Caki2 (cell line): ENCODE results near the gene UBXN4. TPM values are rescaled to one million over a fixed set of nuclear protein-coding genes. Genes with fewer than 3 reads are reported as not detected.
A peak's percentile ranks its signal among the peaks of the same experiment; 100 is the strongest.
"Not testable (repeated sequence)": the region's sequence is repeated elsewhere in the genome, so short reads cannot be mapped to it uniquely, and the experiment has no call there.

Experiments
- DNase-seq: peaks from one replicate; pipeline ENCODE4 v3.0.0-alpha.2; 2015; ENCODE audit warnings: low read depth
- in situ Hi-C: cut with HindIII; loops from 2 replicates; pipeline ENCODE4 v1.10.0; 2016; ENCODE audit warnings: low sequenced_read_pairs, low pct_unique_long_range_greater_than_20kb, mixed read lengths
- total RNA-seq: library from RNA; depleted of rRNA; stranded (reverse); fragments of >200 nt; shearing (Covaris generic); gene quantifications from 2 replicates; pipeline ENCODE4 v1.2.3, GENCODE V29; 2014; ENCODE audit warnings: low replicate concordance; rRNA removed

Gene UBXN4, protein sequence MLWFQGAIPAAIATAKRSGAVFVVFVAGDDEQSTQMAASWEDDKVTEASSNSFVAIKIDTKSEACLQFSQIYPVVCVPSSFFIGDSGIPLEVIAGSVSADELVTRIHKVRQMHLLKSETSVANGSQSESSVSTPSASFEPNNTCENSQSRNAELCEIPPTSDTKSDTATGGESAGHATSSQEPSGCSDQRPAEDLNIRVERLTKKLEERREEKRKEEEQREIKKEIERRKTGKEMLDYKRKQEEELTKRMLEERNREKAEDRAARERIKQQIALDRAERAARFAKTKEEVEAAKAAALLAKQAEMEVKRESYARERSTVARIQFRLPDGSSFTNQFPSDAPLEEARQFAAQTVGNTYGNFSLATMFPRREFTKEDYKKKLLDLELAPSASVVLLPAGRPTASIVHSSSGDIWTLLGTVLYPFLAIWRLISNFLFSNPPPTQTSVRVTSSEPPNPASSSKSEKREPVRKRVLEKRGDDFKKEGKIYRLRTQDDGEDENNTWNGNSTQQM
- 36.8 and 41.1 TPM in 2 replicates for total RNA-seq

DNA sequence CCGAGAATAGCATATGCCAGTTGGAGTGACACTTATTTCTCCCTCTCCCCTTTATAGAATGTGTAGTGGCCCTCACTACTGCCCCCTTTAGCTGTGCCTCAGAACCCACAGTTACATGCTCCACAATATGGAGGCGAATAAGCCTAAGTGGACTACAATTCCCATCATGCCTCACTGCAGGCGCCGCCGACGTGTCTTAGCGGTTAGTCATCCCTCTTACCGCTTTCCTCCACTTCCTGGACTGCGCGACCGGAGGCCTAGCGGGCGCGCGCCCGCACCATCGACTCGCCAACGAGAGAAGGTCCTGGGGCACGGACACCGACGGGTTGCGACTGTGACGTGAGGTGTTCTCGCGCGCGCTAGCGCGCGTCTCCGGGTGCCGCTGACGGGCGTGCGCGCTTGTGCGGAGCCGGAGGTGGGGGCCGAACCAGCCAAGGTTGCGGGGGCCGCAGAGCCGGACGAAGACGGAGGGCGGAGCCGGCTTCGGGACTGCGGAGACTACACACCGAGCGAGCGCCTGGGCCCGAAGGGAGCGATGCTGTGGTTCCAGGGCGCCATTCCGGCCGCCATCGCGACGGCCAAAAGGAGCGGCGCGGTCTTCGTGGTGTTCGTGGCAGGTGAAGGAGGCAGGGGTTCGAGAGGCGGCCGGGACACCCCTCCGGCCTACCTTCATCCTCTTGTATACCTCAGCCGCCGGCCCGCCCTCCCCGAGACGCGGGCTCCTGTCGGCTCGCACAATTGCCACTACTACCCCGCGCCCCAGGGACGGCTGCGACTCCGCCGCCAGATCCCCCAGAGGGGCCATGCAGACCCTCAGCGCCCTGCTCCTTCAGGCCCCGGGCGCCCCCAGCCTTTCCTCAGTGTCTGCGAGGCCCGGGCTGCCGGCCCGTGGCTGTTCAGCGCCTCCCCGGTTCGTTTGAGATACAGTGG, at the start of gene UBXN4:
Gene UBXN4, plus strand, starts transcription at position 461 of the 930 bp plus-strand sequence. Its CDS starts 75 bp downstream, at position 536.
- DNase-seq: peak; percentile 98
- in situ Hi-C loops: no loop called here

DNA sequence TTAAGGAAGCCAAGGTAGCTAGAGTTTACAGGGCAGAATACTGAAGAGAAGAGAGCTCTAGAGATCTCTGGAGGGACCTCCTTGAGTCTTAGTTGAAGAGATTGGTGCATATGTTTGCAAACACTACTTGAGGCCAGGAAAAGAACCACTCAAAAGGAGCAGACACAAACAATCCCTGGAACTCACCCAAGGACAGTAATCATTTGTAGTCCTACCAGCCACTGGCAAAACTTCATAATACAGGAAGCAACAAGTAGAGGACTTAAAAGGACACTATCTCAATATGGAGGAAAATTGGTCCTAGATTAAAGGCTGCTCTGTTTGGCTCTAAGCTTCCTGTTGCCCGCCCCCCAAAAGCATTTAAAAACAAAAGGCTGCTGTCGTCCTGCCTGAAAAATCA, 46.9 kb upstream of the UBXN4 start:
- in situ Hi-C loops: no loop called here
- DNase-seq: no peak

DNA sequence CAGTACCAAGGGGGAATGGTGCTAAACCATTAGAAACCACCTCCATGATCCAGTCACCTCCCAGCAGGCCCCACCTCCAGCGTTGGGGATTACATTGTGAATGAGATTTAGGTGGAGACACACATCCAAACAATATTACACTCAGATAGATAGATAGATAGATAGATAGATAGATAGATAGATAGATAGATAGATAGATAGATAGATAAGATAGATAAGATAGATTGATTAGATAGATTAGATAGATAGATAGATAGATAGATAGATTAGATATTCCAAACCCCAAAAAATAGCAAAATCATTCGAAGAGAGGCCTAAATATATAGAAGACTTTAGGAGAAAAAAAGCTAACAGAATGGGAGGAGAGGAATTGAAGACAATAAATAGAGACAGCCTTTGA, 42.8 kb upstream of the UBXN4 start:
- in situ Hi-C loops: no loop called here
- DNase-seq: no peak

DNA sequence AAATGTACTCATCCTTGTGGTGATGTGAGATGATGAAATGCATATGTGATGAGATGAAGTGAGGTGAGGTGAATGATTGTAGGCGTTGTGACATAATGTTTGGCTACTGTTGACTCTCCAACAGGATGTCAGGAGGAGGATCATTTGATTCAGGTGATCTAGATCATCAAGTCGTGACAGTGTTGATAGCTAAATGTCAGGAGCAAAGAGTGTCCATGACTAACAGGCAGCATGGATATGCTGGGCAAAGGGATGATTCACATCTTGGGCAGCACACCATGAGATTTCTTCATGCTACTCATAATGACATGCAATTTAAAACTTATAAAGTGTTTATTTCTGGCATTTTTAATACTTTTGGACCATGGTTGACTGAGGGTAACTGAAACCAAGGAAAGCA, 40.2 kb upstream of the UBXN4 start:
- DNase-seq: peak; percentile 32
- in situ Hi-C loops: no loop called here

DNA sequence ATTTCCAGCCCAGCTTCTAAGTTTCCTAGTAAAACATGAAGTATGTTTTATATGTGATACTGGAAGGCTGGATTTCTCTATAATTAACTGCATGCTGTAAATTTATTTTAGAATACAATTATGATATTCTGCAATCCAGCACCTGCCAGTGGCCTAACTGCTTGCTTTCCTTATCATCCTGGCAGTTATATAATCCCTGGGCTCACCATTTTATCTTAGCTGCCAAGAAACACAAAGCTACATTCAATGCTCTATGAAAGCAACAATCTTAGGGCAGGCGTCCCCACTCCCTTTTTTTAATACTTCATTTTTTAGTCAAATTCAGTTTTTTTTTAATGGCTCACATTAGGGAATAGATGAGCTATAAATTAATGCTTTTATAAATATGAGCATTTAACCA, 38.4 kb upstream of the UBXN4 start:
- DNase-seq: no peak
- in situ Hi-C loops: no loop called here

DNA sequence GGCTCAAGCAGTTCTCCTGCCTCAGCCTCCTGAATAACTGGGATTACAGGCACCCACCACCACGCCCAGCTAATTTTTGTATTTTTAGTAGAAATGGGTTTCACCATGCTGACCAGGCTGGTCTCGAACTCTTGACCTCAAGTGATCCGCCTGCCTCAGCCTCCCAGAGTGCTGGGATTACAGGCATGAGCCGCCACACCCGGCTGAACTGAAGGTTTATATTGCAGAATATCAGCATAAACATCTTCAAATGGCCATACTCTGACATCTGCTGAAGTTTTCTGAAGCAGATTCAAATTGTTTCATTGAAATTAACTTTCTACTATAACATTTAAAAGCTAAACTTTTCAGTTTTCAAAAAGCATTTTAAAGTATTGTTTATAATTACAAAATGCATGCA, 37.6 kb upstream of the UBXN4 start:
- in situ Hi-C loops, DNase-seq: not testable (repeated sequence)

DNA sequence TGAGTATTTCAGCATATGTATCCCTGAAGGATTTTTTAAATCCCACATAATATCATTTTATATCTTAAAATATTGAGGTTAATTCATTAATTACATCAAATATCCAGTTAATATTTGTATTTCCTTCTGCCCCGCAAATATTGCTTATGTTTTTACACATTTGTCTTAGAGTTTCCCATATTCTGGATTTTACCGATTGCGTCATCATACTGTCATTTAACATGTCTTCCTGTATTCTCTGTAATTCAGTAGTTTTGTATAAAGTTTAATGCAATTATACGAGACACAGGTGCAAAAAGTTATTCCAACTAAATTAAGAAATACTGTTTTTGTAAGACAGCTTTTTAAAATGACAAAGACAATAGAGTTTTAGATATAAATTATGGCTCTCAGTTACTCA, 33.5 kb upstream of the UBXN4 start:
- in situ Hi-C loops: no loop called here
- DNase-seq: no peak

DNA sequence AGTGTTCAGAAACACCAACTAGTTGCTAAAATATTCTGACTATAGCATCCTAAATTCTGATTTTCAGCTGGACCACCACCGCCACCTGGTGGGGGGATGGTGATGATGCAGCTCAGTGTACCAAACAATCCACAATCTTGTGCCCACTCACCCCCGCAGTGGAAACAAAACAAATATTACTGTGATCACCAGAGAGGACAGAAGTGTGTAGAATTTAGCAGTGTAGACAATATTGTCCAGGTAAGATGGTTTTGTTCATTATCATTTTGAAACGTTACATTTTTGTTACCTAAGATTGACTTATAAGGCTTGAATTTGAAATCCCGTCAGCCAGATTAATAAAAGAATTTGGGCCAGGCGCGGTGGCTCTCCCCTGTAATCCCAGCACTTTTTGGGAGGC, 31.7 kb upstream of the UBXN4 start:
- peak; percentile 16 for DNase-seq
- in situ Hi-C loops: no loop called here

DNA sequence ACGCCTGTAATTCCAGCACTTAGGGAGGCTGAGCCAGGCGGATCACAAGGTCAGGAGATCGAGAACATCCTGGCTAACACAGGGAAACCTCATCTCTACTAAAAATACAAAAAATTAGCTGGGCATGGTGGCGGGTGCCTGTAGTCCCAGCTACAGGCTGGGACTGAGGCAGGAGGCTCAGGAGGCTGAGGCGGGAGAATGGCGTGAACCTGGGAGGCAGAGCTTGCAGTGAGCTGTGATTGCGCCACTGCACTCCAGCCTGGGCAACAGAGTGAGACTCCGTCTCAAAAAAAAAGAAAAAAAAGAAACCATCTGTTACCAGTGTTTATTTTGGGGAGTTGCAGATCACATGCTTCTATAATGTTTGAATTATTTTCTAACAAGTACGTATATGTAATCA, 26.6 kb upstream of the UBXN4 start:
- in situ Hi-C loops: not testable (repeated sequence)

DNA sequence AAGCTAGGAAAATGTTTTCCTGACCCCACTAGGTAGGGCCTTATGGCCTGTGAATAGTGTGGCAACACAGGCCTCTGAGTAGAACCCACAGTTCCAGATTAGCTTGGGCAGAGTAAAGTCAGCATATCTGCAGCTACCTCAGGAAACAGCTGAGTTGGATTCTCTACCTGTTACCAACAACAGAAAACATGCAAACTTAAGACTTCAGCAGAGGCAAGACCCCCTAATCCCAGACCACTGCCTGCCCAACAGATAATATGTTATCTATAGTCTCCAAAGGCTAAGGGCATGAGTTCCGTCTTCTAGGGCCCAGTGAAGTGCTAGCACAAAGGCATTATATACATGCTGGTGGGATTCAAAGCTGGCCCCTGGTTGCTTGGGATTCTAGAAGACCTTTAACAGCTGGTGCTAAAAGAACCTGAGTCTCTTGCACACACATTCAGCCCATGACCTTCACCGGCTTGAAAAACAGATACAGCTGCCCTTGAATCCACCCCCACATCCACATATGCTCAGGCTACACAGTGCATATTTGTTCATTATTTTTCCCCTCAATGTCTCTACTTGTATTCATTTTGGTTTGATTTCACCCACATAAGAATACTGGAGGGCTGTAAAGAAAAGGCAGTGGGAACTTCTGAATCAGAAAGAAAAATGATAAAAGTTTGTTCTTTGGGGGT, 13.5 kb upstream of the UBXN4 start:
- in situ Hi-C loops: no loop called here
- no peak for DNase-seq

More for the DNA sequence above, 26.6 kb upstream of the UBXN4 start:
- not testable (repeated sequence) for DNase-seq

DNA sequence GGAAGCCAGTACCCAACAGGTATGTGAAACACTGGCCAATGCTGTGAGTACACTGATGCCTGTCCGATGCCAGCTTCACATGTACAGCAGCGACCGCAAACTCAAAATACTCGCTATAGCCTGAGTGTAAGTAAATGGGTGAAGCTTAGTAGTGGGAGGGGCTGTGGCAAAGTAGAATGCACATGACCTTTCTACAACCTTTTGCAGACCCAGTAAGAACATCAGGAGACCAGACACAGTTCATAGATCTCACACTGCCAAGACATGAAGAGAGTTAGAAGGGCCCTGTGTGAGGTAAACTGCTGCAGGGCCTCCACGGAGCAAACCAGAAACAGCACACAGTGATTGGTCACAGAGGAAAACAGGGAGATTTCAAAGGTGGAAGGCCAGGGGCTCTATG, 9.1 kb upstream of the UBXN4 start:
- in situ Hi-C loops: no loop called here
- no peak for DNase-seq

DNA sequence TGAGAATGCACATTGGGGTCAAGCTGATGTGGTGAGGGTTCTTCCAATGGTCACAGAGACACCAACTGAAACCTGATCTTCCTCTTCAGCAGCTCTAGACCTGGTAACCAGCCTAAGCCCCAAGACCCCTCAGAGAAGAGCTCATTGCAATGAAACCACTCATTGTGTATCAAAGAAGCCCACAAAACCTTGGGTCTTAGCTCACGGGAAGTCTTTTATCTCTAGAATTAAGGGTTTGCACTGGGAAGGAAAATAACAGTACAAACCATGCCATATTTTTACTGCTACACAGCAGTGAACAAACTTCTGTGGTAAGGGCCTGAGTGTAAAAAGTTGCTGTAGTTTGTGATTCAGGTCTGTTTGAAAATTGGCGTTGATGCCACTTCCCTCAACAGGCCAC, 8.6 kb upstream of the UBXN4 start:
- in situ Hi-C loops: no loop called here

DNA sequence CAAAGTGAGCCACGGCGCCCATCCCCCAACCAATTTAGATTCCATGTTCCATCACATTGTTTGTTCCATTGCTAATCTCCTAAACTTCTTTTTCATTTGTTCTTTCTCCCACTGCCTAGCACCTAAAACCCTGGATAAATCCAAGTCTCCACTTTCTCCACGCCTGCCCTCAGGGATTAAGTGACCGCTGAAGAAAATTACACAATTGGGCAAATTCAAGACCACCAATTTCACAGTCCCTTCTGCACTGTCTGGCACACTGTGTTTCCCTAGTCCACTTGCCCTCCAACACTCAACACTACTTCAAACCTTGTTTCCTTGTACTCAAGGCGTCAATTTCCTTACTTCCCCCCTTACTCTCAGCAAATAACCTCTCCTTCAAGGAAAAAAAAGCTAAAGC, 5.1 kb upstream of the UBXN4 start:
- DNase-seq: no peak
- in situ Hi-C loops: no loop called here

More for the DNA sequence above, 8.6 kb upstream of the UBXN4 start:
- no peak for DNase-seq

DNA sequence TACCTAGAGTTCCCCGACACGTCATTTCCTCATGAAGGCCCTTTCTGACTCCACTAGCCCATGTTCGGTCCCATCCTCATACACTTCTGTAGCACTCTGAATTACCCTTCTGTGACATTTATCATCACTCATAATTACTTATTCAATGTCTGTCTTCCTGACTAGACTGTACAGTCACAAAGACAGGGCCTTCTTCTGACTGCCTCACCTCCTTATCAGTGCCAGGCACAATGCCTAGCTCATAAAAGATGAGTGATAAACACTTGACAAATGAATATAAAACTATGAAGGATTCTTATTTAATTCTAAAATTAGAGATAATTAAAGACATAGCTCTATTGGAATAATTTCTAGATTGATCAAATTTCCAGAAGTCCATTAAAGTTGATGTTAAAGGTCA, 1.4 kb upstream of the UBXN4 start:
- DNase-seq: no peak
- in situ Hi-C loops: no loop called here

DNA sequence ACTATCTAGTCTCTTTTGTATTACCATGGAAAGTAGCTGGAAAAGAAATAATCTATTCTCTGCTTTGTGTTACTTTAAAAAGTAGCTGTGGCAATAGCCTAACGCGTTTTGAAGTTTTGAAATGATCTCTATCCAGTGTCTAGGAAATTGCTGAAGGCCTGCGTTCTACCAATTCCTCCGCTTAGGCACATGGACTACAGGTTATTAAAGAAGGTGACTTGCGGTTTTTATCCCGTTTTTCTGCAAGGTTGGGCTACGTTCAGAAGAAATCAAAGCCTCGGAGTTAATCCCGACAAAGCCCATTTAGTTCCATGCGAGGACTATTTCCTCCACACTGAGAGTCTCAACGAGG, 636 bp upstream of the UBXN4 start:
- no peak for DNase-seq
- in situ Hi-C loops: no loop called here

DNA sequence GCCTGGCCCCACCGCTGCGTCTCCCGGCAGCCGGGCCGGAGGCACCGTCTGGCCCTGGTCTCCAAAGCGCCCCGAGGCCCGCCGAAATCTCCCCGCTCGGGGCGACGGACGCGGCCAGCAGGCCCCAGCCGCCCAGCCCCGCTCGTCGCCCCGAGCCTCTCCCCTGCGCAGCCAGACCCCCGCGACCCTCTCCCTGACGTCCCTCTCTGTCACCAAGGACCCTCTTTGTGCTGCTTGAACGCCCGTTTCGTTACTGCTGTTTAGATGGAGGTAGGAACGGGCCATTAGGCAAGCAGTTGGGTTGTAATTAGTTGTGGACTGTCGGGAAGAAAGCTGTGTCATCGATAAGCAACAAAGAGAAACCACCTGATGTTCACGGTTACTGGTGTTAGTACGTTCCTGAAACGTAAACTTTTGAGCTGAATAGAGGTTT, 686 bp downstream of the UBXN4 start:
- DNase-seq: peak; percentile 51

DNA sequence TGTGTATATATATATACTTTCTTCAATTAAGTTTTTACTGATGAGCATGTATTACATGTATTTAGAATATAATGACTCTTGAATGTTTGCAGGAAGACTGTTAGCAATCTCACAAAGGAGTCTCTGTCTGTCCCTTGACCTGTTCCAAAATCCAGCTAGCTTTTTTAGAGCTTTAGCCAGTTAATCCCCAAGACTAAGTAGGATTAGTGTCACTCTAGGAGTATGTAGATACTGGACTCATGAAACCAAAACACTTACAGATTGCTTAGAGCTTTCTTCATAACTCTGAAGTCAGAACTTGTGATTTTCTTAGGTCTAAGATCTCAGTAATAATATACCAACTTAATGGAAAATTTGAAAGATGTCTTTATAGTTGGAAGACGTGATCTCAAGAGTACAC, 2.2 kb downstream of the UBXN4 start:
- in situ Hi-C loops: no loop called here
- no peak for DNase-seq

More for the DNA sequence above, 686 bp downstream of the UBXN4 start:
- in situ Hi-C loops: no loop called here

DNA sequence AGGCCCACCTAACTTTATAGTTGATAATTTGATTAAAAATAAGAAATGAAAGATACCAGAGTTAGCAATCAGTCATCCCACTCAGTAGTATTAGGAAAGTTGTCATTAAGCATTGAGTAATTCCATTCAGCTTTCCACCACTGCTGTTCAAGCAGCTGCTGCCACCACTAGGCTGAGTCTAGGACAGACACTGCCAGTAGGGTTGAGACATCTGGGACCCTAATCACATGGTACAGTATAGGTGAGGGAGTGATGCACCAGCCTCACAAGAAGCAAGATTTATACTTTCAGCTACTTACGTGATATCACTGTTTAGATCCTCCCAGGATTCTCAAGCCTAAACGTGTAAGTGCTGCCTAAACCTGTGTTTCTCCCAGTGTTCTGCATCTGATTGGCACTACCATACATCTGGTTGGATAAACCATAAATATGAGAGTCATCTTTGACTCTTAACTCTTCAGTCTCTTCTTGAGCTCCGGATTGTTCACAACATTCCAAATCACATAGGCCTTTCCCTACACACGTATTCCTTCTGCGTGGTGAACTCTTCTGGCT, 3.2 kb downstream of the UBXN4 start:
- in situ Hi-C loops: no loop called here
- peak; percentile 38 for DNase-seq
